Ureter (tissue), 1 donor: ENCODE results near the gene RPS6KA3. TPM values are rescaled to one million over a fixed set of nuclear protein-coding genes. Genes with fewer than 3 reads are reported as not detected.

Experiments used
- DNase-seq: peaks from one replicate; pipeline ENCODE4 v3.0.0-alpha.2; 2020; ENCODE audit warnings: low spot score
- total RNA-seq: library from RNA; stranded (reverse); gene quantifications from one replicate; pipeline ENCODE4 v1.2.4, GENCODE V29; 2023
- donor health status: DM: yes; HTN: yes; CAD: no.

Gene RPS6KA3
- 40.3 TPM for total RNA-seq

DNA sequence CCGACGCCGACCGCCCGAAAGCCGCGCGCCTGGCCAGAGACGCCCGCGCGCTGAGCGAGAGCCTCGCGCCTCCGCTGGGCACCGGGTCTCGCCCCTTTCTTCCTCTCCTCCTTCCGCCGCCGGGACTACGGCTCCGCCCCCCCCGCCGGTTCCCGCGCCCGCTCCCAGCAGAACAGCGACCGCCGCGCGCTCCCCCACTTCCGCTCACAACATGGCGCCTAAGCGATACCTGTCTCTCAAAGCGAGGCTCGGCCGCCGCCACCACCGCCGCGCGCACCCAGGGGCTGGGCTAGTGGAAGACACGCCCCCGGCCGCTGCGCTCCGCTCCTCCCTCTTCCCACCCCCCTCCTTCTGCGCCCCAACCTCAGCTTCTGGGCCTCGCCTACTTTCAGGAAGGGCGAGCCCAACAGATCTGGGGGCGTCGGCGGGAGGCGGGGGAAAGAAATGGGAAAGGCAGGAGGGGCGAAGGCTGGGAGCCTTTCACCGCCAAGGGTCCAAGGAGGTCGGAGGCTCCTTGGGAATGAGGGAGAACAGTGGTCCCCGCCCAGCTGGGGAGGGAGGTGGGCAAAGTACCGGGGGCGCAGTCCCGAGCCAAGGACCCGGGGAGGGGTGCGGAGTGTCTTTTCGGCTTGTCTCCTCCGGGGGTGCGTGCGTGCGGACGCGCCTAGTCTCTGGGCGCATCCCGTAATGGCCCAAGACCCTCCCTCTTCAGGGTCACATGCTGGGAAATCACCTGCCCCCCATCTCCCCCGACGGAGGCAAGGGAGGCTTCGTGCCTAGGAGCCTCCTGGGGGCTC is at the start of gene RPS6KA3:
TSS of gene RPS6KA3 (minus strand) at position 100 of the 797 bp plus-strand sequence. CDS start 277 bp downstream, outside the sequence.
- DNase-seq: peak; percentile 92

DNA sequence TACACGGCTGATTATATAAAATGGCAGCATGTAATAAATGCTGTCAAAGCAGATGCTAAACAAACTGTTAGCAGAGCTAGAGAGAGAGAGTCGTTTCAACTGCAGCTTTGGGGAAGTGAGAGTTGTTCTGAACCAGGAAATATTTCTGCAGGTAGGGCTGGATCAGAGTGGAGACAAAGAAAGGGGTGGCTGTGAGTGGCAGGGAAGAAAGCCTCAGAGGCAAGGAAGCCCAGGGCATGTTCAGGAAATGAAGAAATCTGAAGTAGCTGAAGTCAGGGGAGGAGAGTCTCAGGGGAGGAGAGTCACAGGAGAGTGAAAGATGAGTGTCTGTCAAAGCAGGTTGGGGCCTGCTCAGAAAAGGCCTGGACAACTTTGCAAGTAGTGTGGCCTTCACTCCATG is 48.4 kb upstream of the RPS6KA3 start:
- DNase-seq: no peak

DNA sequence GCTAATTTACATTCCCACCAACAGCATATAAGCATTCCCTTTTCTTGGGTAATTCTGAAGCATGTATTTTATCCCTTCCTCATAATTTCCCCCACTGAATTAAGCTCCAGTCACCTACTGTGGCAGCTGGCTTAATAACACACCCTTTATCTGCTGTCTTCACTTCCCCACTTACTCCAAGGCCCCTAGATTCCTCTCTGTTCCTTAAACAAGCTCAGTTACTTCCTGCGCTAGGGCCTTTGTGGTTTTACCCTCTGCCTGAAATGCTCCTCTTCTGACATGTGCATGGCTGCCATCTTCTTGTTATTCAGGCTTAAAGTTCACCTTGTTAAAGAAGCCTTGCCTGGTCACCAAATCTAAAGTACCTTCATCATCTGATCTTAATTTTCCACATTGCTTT is 47.2 kb upstream of the RPS6KA3 start:
- no peak for DNase-seq

GRCh38 chrX:20312018-20312417 is 45.3 kb upstream of the RPS6KA3 start:
- no peak for DNase-seq

DNA sequence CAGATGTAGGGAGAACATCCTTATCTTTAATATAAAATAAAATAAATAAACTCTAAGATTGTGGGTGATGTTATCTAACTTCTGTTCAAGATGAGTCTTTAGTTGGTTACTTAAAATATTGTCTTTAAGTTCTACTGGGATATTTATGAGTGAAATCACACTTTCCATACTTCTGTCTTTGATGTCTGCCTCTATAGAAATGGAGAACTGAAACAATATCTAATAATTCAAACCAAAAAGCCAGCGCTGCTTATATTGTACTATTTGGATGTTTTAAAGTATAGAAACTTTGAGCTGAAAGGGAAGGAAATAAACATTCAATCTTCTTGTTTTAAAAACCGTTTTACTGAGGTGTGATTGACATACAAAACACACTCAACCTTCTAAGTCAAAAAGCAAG is 44.8 kb upstream of the RPS6KA3 start:
- no peak for DNase-seq

DNA sequence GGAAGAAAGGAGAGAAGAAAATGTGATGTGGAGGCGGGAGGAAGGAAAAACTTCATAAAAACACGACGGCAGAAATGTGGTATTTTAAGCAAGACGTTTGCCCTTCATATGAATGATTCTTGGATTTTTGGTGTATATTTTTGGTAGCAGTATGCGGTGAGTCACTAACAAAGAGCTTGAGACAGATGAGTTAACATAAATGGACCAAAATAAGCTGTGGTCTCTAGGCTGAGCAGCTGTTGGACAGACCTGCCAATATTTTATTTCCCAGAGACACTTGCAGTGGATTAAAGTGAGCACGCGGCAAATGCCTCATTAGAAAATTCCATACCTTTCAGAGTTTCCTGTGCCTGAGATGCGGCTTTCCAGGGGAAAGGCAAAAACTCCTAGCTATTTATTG is 43.1 kb upstream of the RPS6KA3 start:
- DNase-seq: no peak

GRCh38 chrX:20306668-20307067 is 40.0 kb upstream of the RPS6KA3 start:
- no peak for DNase-seq

- no peak for DNase-seq
These were observed 34.1 kb upstream of the RPS6KA3 start for GRCh38 chrX:20300822-20301221.

GRCh38 chrX:20294957-20295356 is 28.2 kb upstream of the RPS6KA3 start:
- no peak for DNase-seq

GRCh38 chrX:20294284-20294683 is 27.6 kb upstream of the RPS6KA3 start:
- no peak for DNase-seq

GRCh38 chrX:20285511-20285910 is 18.8 kb upstream of the RPS6KA3 start:
- DNase-seq: no peak

DNA sequence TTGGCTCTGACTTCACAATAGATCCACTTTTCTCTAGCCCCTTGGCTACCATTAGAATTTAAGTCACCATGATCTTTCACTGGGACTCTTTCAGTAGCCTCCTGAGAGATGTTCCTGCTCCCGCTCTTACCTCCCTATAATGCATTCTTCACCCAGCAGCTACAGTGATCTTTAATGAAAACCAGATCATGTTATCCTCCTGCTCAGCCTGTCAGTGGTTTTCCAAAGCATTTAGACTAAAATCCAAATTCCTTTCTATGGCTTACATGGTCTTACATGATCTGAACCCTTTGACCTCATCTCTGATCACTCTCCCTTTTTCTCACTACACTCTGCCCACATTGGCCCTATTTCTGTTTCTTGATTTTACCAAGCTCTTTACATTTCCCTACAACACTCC is 18.3 kb upstream of the RPS6KA3 start:
- DNase-seq: no peak

DNA sequence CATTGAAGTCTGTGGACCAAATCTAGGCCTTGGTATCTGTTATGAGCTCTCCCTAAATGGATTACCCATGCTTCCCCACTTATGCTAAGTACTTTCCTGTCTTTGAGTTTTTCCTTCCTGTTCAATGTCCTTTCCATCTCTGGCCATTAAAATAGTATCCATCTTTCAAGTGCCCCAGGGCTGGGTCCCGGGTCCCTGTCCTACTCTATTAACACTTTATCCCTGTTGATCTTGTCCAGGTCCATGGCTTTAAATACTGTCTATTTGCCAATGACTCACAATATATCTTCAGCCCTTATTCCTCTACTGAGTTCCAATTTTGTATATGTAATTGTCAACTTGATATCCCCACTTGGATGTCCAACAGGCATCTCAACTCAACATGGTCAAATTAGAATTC is 17.7 kb upstream of the RPS6KA3 start:
- no peak for DNase-seq

- DNase-seq: no peak
These were observed 14.2 kb upstream of the RPS6KA3 start for GRCh38 chrX:20280938-20281337.

GRCh38 chrX:20274121-20274520 is 7.4 kb upstream of the RPS6KA3 start:
- no peak for DNase-seq

DNA sequence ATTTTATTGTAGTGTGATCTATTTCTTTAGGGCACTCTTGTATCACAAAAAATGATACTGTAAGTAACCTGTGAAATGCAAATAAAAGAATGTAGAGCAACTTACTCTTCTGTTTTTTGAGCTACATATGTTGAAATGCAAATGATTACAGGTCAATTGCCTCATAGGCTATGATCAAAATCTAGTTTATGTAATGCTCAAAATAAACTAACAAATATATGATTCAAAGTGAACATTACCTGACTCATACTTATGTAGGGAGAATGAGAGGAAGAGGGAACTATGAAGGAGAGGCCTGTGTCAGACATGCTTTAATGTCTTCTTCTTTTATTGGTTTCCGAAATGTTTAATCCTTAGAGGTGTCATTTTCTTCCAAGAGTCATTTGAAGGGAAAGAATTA is 5.0 kb upstream of the RPS6KA3 start:
- no peak for DNase-seq

GRCh38 chrX:20271186-20271585 is 4.5 kb upstream of the RPS6KA3 start:
- DNase-seq: no peak

GRCh38 chrX:20270562-20270890 is 3.8 kb upstream of the RPS6KA3 start:
- no peak for DNase-seq

GRCh38 chrX:20269848-20270561 is 3.3 kb upstream of the RPS6KA3 start:
- no peak for DNase-seq

GRCh38 chrX:20267931-20268701 is 1.4 kb upstream of the RPS6KA3 start:
- DNase-seq: peak; percentile 61

GRCh38 chrX:20267607-20267930 is 860 bp upstream of the RPS6KA3 start:
- DNase-seq: no peak

- DNase-seq: peak; percentile 45
These were observed 705 bp downstream of the RPS6KA3 start for GRCh38 chrX:20265726-20266681.
